Right lobe of liver (tissue), 4 donors: ENCODE data around the gene PPP1R8.

ENCODE experiments used
- POLR2A ChIP-seq: fragments of 450-650 bp; IDR thresholded peaks from one replicate; pipeline ENCODE4 v1.6.1; 2017; ENCODE audit warnings: antibody characterized with exemption, mild to moderate bottlenecking
- TF ChIP-seq, protein P1 (sequence below), 4 donors: fragments of 200-600 bp in 3 of 4; fragments of 450-650 bp in 1 of 4; IDR thresholded peaks; one replicate each; pipeline versions ENCODE4 v1.5.1 to v1.8.0; 2016 to 2022; ENCODE audit warnings: antibody characterized with exemption in 4 of 4, mild to moderate bottlenecking in 2 of 4
- donor health status: DM: no; HTN: no; CAD: no.
- donor health status: DM: no; HTN: no; CAD: no.
- donor health status: DM: no; HTN: yes; CAD: no.

DNA sequence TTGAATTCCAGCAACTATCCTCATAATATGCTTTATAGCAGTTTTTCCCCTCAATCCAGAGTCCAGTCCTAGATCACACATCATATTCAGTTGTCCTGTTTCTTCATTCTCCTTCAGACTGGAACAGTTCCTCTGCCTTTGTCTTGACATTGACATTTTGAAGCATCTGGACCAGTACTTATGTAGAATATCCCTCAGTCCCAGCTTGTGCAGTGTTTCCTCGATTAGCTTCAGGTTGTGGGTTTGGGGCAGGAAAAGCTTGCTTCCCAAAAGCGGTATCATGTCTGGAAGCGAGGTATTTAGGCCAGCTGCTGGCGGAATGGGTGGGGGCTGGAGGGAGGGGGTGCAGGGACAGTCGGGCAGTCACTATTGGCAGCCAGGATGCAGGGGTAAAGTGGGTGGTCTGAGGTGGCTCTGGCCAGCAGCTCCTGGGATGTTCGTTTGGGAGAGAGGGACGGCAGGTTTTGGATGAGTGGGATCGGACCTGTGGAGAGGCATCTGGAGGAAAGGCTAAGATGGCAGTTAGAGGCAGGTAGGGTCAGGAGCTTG, 48.3 kb downstream of the PPP1R8 start:
- no peak for TF ChIP-seq POLR2A
- TF ChIP-seq, protein P1, sequence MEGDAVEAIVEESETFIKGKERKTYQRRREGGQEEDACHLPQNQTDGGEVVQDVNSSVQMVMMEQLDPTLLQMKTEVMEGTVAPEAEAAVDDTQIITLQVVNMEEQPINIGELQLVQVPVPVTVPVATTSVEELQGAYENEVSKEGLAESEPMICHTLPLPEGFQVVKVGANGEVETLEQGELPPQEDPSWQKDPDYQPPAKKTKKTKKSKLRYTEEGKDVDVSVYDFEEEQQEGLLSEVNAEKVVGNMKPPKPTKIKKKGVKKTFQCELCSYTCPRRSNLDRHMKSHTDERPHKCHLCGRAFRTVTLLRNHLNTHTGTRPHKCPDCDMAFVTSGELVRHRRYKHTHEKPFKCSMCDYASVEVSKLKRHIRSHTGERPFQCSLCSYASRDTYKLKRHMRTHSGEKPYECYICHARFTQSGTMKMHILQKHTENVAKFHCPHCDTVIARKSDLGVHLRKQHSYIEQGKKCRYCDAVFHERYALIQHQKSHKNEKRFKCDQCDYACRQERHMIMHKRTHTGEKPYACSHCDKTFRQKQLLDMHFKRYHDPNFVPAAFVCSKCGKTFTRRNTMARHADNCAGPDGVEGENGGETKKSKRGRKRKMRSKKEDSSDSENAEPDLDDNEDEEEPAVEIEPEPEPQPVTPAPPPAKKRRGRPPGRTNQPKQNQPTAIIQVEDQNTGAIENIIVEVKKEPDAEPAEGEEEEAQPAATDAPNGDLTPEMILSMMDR (IDR thresholded peaks at IDR 0.05) = no peak
